OCI-LY1 (cell line): ENCODE results near the gene RCAN3.

Experiments used
- H2AFZ ChIP-seq: fragments of 200-600 bp; sonication (generic), shearing (Covaris generic); 2 replicates; pipeline ENCODE4 v1.6.0; 2014; ENCODE audit warnings: antibody characterized with exemption, mild to moderate bottlenecking, low read length
- H3F3A ChIP-seq: fragments of 200-600 bp; sonication (generic), shearing (Covaris generic); 2 replicates; pipeline ENCODE4 v1.6.0; 2014; ENCODE audit warnings: mild to moderate bottlenecking, antibody characterized with exemption, low read length, moderate library complexity; ENCODE audit not compliant: insufficient read depth
- H3K27ac ChIP-seq: fragments of 200-600 bp; sonication (generic); 2 replicates; pipeline ENCODE4 v1.5.1; 2014; ENCODE audit warnings: low read length, mixed run types, mild to moderate bottlenecking, low read depth; ENCODE audit not compliant: poor library complexity, severe bottlenecking
- H3K27me3 ChIP-seq: fragments of 200-600 bp; sonication (generic); 2 replicates; pipeline ENCODE4 v1.6.0; 2014; ENCODE audit warnings: antibody characterized with exemption, mild to moderate bottlenecking, low read length, moderate library complexity; ENCODE audit not compliant: insufficient read depth
- H3K36me3 ChIP-seq: fragments of 200-600 bp; sonication (generic); 2 replicates; pipeline ENCODE4 v1.6.1; 2014; ENCODE audit warnings: mild to moderate bottlenecking, antibody characterized with exemption, low read length, moderate library complexity, mixed read lengths; ENCODE audit not compliant: insufficient read depth
- H3K4me1 ChIP-seq: fragments of 200-600 bp; sonication (generic); 2 replicates; pipeline ENCODE4 v1.5.1; 2014; ENCODE audit warnings: mild to moderate bottlenecking, low read length, moderate library complexity; ENCODE audit not compliant: insufficient read depth, severe bottlenecking
- H3K4me2 ChIP-seq: fragments of 200-600 bp; sonication (generic), shearing (Covaris generic); 2 replicates; pipeline ENCODE4 v1.6.1; 2014; ENCODE audit warnings: low read length
- H3K4me3 ChIP-seq: fragments of 200-600 bp; sonication (generic); 2 replicates; pipeline ENCODE4 v1.5.1; 2014; ENCODE audit warnings: low read length, low read depth, mild to moderate bottlenecking, mixed read lengths; ENCODE audit not compliant: poor library complexity, severe bottlenecking
- H3K79me2 ChIP-seq: fragments of 200-600 bp; shearing (Covaris generic); 2 replicates; pipeline ENCODE4 v1.6.1; 2016; ENCODE audit warnings: mixed run types, low read length, mixed read lengths; ENCODE audit not compliant: insufficient read depth
- H3K9ac ChIP-seq: fragments of 200-600 bp; sonication (generic), shearing (Covaris generic); 2 replicates; pipeline ENCODE4 v1.6.1; 2014; ENCODE audit warnings: mild to moderate bottlenecking, low read length, mixed read lengths
- H3K9me2 ChIP-seq: fragments of 200-600 bp; sonication (generic), shearing (Covaris generic); 2 replicates; pipeline ENCODE4 v1.6.1; 2014; ENCODE audit warnings: low read depth, mild to moderate bottlenecking, low read length, mixed read lengths
- H3K9me3 ChIP-seq: fragments of 200-600 bp; shearing (Covaris generic); 2 replicates; pipeline ENCODE4 v1.6.1; 2014; ENCODE audit warnings: low read length, mixed read lengths
- H4K20me1 ChIP-seq: fragments of 200-600 bp; sonication (generic), shearing (Covaris generic); 2 replicates; pipeline ENCODE4 v1.6.0; 2016; ENCODE audit warnings: mild to moderate bottlenecking, low read length; ENCODE audit not compliant: insufficient read depth
- CTCF ChIP-seq: fragments of 200-600 bp; sonication (generic), shearing (Covaris generic); IDR thresholded peaks from 2 replicates; pipeline ENCODE4 v1.5.1; 2017; ENCODE audit warnings: mild to moderate bottlenecking, antibody characterized with exemption, low read length, moderate library complexity, mixed read lengths
- EZH2 ChIP-seq: fragments of 200-600 bp; sonication (generic), shearing (Covaris generic); IDR thresholded peaks from 2 replicates; pipeline ENCODE4 v1.8.0; 2017; ENCODE audit warnings: borderline replicate concordance, mixed run types, mild to moderate bottlenecking, antibody characterized with exemption, low read length, moderate library complexity, mixed read lengths

The RCAN3 gene

GRCh38 chr1:24502709-24503058 lies at the start of gene RCAN3:
Gene RCAN3 (plus strand): TSS chr1:24502836. CDS start chr1:24514373, 11,537 bp downstream.
- Histone ChIP-seq H3K9me3 (no peaks in the 10 kb centered on the region), H3K4me3 (peak within 1 kb of the TSS; percentile 97), H3F3A (no peaks in the 10 kb centered on the region), H3K4me1 (peaks cover 26% of the 10 kb centered on the region), H3K9me2 (no peaks in the 10 kb centered on the region), H3K36me3 (no peaks in the 10 kb centered on the region), H3K4me2 (peak within 1 kb of the TSS; percentile 95), H3K9ac (peak within 1 kb of the TSS; percentile 89), H3K79me2 (no peaks in the 10 kb centered on the region), H4K20me1 (no peaks in the 10 kb centered on the region), H3K27ac (peak within 1 kb of the TSS; percentile 10), H2AFZ (peak within 1 kb of the TSS; percentile 97), H3K27me3 (no peaks in the 10 kb centered on the region)
- no peak for TF ChIP-seq EZH2
- no peak for TF ChIP-seq CTCF

- no peaks in the 10 kb centered on the region for H3F3A ChIP-seq
- no peaks in the 10 kb centered on the region for H4K20me1 ChIP-seq
- H3K4me3 ChIP-seq, result no peak overlapping the region
- no peak for TF ChIP-seq EZH2
- TF ChIP-seq CTCF, result no peak
- H2AFZ ChIP-seq, result no peak overlapping the region
- no peaks in the 10 kb centered on the region for H3K9me3 ChIP-seq
- no peak overlapping the region for H3K9ac ChIP-seq
- H3K27me3 ChIP-seq, result no peaks in the 10 kb centered on the region
- H3K36me3 ChIP-seq, result peaks cover 62% of the 10 kb centered on the region; the same call in 1 of the 2 replicates
- H3K4me2 ChIP-seq, result no peak overlapping the region
- H3K79me2 ChIP-seq, result no peaks in the 10 kb centered on the region
- H3K4me1 ChIP-seq, result peaks cover 11% of the 10 kb centered on the region
- no peaks in the 10 kb centered on the region for H3K9me2 ChIP-seq
- no peak overlapping the region for H3K27ac ChIP-seq
These were observed 49.6 kb upstream of the RCAN3 start for GRCh38 chr1:24452922-24453485.

GRCh38 chr1:24454673-24455072 lies 48.0 kb upstream of the RCAN3 start:
- H3K9me3 ChIP-seq, result no peaks in the 10 kb centered on the region
- H3K4me2 ChIP-seq, result no peak overlapping the region
- no peak overlapping the region for H2AFZ ChIP-seq
- H3K9ac ChIP-seq, result no peak overlapping the region
- no peaks in the 10 kb centered on the region for H3K79me2 ChIP-seq
- no peaks in the 10 kb centered on the region for H3K9me2 ChIP-seq
- peaks cover 11% of the 10 kb centered on the region for H3K4me1 ChIP-seq
- H3K4me3 ChIP-seq, result no peak overlapping the region
- peaks cover 64% of the 10 kb centered on the region for H3K36me3 ChIP-seq
- no peak for TF ChIP-seq EZH2
- no peak for TF ChIP-seq CTCF
- no peaks in the 10 kb centered on the region for H3K27me3 ChIP-seq
- H4K20me1 ChIP-seq, result no peaks in the 10 kb centered on the region
- no peaks in the 10 kb centered on the region for H3F3A ChIP-seq
- no peak overlapping the region for H3K27ac ChIP-seq
